ENCODE data around the gene NREP. TPM values are rescaled to one million over a fixed set of nuclear protein-coding genes. Genes with fewer than 3 reads are reported as not detected.

The NREP gene
- total RNA-seq, 2 experiments from 2014 or later = 21.7 to 22.6 TPM

DNA sequence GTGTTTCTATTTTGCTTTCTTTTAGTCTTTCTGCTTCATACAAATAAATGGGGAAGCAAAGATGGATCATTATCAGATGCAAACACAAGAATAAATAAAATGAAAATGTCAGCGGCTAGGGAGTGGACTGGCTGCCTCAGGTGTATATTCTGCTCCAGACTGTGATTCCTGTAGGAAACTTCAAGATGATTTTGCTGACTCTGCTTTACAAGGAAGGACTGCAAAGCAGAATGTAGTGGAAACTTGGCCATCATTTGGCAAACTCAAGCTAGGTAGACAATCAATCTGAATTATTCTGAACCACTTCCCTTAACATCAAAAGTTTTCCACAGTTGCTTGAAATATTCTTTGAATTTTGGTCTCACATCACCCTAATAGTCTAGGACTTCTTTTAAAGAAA, 38.1 kb upstream of the NREP start:
- peaks cover 3% of the 10 kb centered on the region for H3K27me3 Mint-ChIP-seq
- intact Hi-C loops (cut with micrococcal nuclease) = no loop called here
- H3K4me1 Mint-ChIP-seq (ENCODE audit: low read depth) = no peaks in the 10 kb centered on the region
- no peak for ATAC-seq
- TF ChIP-seq CTCF (IDR thresholded peaks at IDR 0.05) = no peak
- H3K9me3 Mint-ChIP-seq = peaks cover 2% of the 10 kb centered on the region
- ChIA-PET POLR2A (no interaction called here), CTCF (no interaction called here)
- no peak overlapping the region for H3K4me3 Mint-ChIP-seq
- no peak for DNase-seq
- no peak overlapping the region for H3K27ac Mint-ChIP-seq
- no peaks in the 10 kb centered on the region for H3K36me3 Mint-ChIP-seq (ENCODE audit: low read depth)

GRCh38 chr5:111792471-111793058, 35.6 kb upstream of the NREP start:
- Mint-ChIP-seq H3K27me3 (no peaks in the 10 kb centered on the region), H3K9me3 (peaks cover 2% of the 10 kb centered on the region), H3K36me3 (ENCODE audit: low read depth) (no peaks in the 10 kb centered on the region), H3K27ac (no peak overlapping the region), H3K4me3 (no peak overlapping the region), H3K4me1 (ENCODE audit: low read depth) (no peaks in the 10 kb centered on the region)
- TF ChIP-seq CTCF (IDR thresholded peaks at IDR 0.05) = no peak
- ChIA-PET CTCF (no interaction called here), POLR2A (no interaction called here)
- intact Hi-C loops (cut with micrococcal nuclease) = no loop called here
- ATAC-seq (no peak), DNase-seq (no peak)

GRCh38 chr5:111790295-111790694, 33.3 kb upstream of the NREP start:
- Mint-ChIP-seq H3K36me3 (ENCODE audit: low read depth) (no peaks in the 10 kb centered on the region), H3K27ac (no peak overlapping the region), H3K4me1 (ENCODE audit: low read depth) (no peaks in the 10 kb centered on the region), H3K4me3 (no peak overlapping the region), H3K27me3 (no peaks in the 10 kb centered on the region), H3K9me3 (no peaks in the 10 kb centered on the region)
- intact Hi-C loops (cut with micrococcal nuclease) = no loop called here
- POLR2A ChIA-PET = no interaction called here
- no peak for ATAC-seq
- CTCF ChIA-PET = no interaction called here
- DNase-seq = no peak
- TF ChIP-seq CTCF (IDR thresholded peaks at IDR 0.05) = no peak

GRCh38 chr5:111787006-111787405, 30.0 kb upstream of the NREP start:
- Mint-ChIP-seq H3K27me3 (peaks cover 1% of the 10 kb centered on the region), H3K27ac (no peak overlapping the region), H3K36me3 (ENCODE audit: low read depth) (no peaks in the 10 kb centered on the region), H3K4me3 (no peak overlapping the region), H3K9me3 (no peaks in the 10 kb centered on the region), H3K4me1 (ENCODE audit: low read depth) (no peaks in the 10 kb centered on the region)
- CTCF ChIA-PET = no interaction called here
- intact Hi-C loops (cut with micrococcal nuclease) = no loop called here
- no peak for DNase-seq
- no peak for TF ChIP-seq CTCF (IDR thresholded peaks at IDR 0.05)
- no peak for ATAC-seq
- POLR2A ChIA-PET = interaction anchor here (0.7 kb wide), 1 partner anchor 10 kb away, joined by 3 read pairs; no protein-coding TSS in a partner anchor

DNA sequence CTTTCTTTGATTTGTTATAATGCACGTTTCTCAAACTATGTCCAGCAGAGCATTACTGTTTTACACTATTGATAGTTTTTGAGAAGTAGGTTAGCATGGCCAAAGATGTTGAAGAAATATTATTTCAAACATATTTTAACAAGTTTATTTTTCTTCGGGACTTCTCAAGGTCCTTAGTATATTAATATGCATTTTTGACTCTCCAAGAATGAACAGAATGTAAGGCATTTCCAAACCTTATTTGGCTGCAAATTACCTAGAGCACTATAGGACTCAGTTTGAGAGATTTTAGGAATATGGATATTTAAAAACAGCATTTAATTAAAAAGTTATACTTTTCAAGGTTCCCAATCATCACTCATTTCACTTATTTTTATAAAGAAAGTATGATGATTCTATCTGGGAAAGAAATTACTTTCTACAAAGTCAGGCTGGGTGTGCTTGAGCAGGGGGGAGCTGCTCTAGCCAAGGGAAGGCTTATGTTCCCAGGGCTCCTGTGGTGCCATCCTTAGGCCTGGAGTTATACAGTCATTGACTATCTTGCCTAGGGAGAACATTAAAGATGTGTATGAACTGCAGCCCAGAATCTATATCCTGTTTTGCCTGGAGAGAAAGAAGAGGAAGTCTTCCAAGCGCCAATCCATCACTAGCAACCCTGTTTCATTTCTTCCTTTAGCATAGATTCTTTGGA, 27.6 kb upstream of the NREP start:
- Mint-ChIP-seq H3K36me3 (ENCODE audit: low read depth) (no peaks in the 10 kb centered on the region), H3K4me3 (no peak overlapping the region), H3K4me1 (ENCODE audit: low read depth) (no peaks in the 10 kb centered on the region), H3K27me3 (peaks cover 3% of the 10 kb centered on the region), H3K9me3 (no peaks in the 10 kb centered on the region), H3K27ac (no peak overlapping the region)
- DNase-seq (no peak), ATAC-seq (no peak)
- TF ChIP-seq CTCF (IDR thresholded peaks at IDR 0.05) = no peak
- intact Hi-C loops (cut with micrococcal nuclease) = no loop called here
- POLR2A ChIA-PET = no interaction called here
- CTCF ChIA-PET = no interaction called here

All from activated CD8-positive, alpha-beta T cell treated with anti-CD3 and anti-CD28 coated beads for 36 hours (primary cell).